NCI-H2107 treated with DMSO at 0.1 percent for 48 hours (cell line): ENCODE measurements around the gene PRSS48.
"Not testable (repeated sequence)": the region's sequence is repeated elsewhere in the genome, so short reads cannot be mapped to it uniquely, and the experiment has no call there.

Source experiments
- DNase-seq: peaks from one replicate; lab custom pipeline; 2025; ENCODE audit not compliant: unreplicated experiment; lab: John Stamatoyannopoulos, UW

PRSS48 gene

DNA sequence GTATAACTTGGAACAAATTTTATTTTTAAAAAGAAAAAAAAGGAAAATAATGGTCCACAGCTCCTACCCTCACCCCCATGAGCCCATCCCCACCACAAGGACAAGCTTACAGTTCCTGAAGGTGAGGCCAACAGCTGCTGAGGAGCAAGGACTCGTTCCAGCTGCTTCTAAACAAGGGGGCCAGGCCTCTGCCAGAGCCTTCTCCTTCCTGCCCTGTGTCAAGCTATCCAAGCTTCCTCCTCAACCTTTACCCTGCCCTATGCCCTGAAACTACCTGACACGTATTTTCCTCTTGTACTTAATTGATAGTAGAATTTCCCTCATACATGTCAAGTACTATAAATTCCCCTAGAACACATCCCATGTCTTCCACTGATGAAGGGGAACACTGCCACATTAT lies 39.7 kb downstream of the PRSS48 start:
- DNase-seq, result no peak

DNA sequence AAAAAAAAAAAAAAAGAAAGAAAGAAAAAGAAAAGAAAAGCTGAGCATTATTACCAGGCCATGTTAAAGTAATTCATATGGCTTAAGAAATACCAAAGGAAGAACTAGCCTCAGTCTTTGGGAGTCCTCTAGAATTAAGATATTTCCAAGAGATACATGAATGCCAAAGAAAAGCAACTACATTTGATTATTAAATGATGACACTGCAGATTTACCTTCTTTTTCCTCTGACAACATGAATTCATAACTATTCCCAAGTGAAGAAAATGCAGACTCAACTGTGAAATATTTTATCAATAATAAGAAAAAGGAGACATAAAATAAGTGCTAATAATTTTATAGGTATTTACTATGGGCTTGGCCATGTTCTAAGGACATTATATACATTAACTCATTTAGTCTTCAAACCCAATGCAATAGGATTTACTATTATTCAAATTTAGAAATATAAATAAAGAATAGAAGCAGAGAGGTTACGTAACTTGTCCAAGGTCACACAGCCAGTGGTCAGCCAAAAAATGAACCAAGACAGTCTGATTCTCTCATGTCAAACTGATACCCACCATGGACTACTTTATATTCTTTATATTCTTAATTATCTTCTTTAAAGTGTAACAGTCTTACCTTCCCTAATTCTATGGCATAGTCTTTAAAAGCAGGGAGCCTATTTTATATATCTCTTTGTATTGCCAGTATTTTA lies 41.5 kb downstream of the PRSS48 start:
- DNase-seq, result no peak

DNA sequence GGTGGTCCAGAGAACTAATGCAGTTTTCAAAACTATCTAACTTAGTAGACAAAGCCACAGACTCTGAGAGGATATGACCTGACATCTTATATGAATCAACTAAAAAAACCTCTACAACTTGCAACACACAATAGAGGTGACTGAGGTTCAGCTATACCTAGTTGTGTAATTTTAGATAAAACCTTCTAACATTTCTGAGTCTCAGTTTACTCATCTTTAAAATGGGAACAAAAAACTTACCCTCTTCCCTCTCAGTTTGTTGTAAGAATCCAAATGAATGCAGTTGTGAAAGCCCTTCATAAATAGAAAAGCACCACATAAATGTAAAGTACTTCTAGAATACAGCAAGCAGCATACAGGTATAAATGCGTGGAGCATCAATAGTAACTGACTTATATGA lies 42.5 kb downstream of the PRSS48 start:
- no peak for DNase-seq

DNA sequence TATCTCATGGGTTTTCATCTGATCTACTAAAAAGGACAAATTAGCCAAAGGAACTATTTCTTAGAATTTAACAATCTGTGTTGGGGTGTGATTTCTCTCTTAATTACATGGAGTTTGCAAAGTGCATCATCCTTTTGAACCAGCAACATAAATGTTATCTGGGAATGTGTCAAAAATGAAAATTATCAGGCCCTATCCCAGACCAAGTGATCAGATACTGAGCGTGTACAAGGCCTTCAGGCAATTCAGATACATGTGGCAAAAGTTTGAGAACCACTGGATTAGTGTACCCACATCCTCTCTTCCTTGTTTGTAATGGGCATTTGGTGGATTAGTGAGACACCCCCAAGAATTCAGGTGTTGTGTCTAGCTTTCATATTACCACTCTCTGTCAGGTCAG lies 44.6 kb downstream of the PRSS48 start:
- DNase-seq, result no peak

DNA sequence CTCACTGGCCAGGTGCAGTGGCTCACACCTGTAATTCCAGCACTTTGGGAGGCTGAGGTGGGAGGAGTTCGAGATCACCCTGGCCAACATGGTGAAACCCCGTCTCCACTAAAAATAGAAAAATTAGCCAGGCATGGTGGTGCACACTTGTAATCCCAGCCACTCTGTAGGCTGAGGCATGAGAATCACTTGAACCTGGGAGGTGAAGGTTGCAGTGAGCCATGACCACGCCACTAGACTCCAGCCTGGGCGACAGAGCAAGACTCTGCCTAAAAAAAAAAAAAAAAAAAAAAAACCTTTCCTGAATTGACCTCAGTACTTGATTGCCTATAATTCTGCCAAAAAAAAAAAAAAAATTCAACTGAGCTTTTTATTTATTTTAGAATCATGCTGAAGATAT lies 45.2 kb downstream of the PRSS48 start:
- not testable (repeated sequence) for DNase-seq

DNA sequence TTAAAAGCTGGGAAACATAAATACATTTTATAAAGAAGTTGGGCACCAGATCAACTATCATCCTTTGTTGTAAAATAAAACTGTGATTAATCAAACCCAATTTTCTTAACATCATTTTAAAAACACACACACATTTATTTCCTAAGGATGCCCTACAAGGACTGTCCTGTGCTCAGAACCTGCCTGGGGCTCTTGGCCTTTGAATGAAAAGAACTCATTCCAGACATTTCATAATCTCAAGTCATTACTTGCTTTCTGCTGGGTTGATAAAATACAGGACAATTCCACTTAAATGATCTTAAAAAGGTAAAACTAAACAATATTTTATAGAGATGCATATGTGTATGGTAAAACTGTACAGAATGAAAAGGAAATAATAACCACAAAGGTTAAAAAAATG lies 45.6 kb downstream of the PRSS48 start:
- DNase-seq, result no peak

DNA sequence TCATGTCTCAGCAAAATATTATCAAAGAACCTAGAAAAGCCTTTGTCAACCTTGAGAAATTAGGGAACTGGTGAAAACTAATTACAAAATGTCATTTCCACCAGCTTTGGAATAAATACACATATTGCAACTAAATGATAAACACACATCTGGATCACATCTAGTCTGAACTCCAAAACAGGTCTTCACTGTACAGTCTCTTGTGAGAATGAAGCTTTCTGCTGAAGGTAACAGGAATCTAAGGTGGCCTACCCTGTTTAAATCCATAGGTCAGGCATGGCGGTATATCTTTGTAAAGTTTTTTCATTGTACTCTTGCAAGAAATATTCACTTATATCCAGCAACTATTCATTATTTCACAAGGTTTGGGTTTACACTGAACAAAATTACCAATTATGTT lies 46.7 kb downstream of the PRSS48 start:
- DNase-seq, result no peak

DNA sequence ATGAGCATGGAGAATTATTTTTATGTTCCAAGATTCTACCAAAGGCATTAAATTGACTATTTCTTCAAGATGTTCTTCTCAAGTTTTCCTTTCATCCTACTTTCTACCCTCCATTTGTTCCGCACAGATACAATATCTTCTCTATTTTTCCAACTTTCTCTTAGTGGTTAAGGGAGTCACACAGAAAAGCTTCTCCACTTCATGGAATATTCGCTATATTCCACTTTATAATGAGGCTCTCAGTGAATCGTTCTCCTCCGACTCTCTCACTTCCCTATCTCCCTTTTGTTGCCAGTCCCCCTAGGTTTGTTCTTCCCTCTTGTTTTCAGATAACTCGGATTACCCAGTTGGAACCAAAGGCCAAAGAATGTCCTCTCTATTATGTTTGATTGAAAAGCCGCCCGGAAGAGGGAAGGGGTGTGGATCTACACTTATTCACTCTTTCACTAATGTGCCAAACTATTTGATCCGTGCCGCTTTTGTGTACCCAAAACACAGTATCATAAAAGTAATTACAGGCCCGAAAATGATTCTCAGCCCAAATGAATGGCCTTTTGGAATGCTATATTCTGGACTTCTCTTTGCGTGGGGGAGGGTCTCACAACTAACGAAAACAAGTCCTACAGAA lies 47.3 kb downstream of the PRSS48 start:
- DNase-seq, result no peak

DNA sequence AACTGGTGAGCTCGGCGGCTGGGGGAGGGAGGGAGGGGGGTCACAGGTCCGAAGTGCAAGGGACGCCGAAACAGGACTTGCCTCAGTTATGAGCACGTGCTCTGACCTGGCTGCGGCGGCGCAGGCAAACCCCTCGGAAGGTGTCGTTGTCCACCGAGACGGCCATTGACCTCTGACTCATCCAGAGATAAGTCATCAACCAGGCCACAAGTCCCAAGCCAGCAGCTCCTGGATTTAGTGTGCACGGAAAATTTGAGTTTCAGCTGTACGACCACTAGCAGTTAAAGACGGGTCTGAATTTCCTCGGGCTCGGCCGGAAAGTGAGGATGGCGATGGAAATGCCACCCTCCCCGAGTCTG lies 47.8 kb downstream of the PRSS48 start:
- no peak for DNase-seq

DNA sequence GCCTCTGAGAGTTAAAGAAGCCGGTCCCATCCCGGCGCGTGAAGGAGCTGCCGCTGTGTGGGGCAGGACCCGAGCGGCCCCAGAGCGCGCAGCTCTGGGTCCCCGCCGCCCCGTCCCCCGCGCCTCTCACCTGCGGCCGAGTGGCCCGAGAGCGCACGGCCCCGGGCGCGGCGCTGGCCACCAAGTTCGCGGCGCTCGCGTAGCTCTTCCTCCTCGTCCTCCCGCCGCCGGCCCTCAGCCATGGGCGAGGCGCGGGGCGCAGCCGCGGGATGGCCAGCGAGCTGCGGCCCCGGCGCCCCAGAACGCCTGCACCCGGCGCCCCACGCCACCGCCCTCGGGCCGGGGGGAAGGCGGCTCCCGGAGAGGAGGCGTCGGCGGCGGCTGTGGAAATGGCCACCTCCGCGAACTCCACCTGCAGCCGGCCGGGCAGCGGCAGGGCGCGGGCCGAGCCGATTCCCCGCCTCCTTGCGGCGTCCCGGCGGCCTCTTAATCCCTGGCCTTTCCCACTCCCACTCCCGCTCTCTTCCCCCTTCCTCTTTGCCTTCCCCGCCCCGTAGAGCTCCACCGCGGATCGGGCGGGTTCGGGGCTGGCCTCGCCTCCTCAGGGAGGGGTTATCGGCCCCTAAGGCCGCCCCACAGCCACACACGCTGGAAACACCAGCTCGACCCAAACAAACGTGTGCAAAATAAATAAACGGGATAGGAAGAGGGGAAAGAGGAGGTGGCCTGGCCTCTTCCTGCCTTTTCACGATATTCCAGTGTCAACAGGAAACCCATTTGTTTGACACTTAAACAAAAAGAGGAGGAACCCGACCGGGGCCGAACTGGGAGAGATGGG lies 48.4 kb downstream of the PRSS48 start, which contains the start of gene SH3D19:
Gene SH3D19 (minus strand): TSS at position 495 of the 838 bp plus-strand sequence. CDS start 253 bp downstream, at position 242.
- no peak for DNase-seq

DNA sequence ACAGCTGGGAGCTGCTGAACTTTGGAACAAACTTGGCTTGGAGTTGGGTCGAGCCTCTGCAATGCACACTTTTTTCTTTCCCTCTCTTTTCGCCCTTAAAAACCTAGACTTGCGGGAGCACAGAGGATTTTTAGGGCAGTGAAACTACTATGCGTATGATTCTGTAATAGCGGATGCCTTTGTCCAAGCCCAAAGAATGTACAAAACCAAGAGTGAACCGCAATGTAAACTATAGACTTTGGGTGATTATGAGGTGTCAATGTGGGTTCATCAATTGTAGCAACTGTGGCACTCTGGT lies 48.9 kb downstream of the PRSS48 start:
- no peak for DNase-seq

DNA sequence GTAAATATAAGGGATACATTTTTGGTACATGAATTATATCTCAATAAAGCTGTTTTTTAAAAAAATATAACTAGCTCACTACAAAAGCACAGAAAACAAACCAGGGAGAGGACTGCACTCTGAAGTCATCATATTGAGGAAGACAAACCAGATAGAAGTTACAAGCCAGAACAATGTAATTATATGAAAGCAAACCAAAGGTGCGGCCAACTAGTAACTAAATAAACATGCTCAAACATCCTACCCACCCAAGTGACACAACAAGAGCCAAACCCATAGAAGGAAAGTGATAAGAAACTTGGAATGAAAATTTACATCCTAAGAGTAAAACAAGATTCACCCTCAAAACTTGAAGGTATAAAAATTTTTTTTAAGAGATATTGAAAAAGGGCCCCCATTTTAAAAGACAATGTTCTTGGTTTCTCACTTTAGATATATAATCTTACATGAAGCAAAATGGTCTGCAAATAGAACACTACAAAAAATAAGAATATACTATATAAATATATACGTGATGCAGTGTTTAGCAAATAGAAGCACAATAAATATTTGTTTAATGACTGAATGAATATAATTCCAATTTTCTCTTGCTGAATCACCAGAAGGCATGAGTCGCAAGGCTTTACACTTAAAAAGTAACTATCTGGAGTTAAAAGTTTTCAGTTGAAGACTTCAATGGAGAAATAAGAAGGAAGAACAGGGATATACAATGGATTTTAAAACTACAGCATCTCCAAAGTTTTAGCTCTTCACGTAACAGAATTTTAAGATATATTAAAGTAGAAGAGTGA lies 52.5 kb downstream of the PRSS48 start:
- no peak for DNase-seq

DNA sequence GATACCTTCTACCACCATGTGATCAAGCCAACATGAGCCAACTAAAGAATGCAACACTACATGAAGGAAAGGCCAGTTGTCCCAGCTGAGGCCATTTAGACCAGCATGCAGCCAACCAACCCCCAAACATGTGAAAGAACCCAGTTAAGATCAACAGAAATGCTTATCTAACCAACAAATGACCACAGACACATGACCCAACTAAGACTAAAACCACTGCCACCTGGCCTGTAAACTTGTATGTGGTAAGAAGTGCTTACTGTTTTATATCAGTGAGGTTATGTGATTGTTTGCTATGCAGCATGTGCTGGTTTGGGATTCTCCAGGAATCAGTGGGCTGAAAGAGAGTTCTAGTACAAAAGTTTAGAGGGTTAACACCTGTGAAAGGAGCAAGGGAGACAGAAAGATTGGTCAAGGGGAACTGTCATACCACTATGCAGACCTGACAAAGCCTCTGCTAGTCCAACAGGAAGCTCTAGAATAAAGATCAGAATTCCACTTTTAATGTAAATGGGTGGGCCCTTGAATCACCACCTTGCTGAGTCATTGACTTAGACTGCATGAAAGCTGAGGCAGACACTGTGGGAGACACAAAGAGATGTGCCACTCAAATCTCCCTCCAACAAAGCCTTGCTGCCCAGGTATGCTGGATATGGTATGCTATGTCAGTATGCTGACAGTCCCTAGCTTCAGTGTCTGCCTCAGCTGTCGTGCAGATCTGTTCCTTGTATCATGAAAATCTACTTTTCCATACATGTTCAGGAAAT lies 54.5 kb downstream of the PRSS48 start:
- DNase-seq, result no peak

DNA sequence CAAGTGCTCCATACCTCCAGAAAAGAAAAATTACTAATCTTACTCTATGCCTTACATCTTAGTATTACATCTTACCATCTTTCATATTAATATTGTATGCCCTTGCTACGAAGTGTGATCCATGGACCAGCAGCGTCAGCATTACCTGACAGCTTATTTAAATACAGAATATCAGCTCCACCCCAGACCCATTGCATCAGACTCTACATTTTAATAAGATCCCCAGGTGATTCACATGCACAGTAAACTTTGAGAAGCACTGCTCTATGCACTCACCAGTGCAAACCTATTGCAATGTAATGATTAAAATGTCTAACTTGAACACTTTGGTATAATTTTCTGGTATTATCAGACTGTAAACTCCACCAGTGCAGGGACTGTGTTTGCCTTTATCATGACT lies 62.5 kb downstream of the PRSS48 start:
- no peak for DNase-seq

DNA sequence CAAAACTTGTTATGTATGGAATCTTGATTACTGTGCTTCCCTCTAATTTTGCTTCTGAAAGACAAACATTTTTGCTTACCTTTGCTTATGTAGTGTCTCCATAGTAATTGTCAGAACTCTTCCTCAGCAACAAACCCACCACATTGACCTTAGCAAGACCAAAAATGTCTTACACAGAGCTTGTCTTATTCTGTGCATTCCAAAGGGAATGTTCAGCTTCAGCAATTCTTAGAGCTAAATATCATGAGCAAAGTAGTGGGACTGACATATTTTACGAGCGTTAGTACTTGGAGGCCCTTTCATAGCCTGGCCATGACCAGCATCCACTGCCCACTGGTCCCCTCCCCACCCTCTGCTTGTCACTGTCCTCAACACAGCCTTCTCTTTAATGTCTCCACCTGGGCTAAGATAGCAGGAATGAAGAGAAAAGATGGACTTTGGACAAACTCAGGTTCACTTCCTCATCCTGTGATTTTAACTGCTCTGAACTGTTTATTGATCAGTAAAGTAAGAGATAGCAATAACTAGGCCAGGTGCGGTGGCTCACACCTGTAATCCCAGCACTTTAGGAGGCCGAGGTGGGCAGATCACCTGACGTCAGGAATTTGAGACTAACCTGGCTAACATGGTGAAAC lies 63.9 kb downstream of the PRSS48 start:
- no peak for DNase-seq
